GM19372 (cell line): ENCODE results near the gene TTN.
A peak's percentile ranks its signal among the peaks of the same experiment; 100 is the strongest.

Experiments used
- ATAC-seq: cut with Tn5 transposase; IDR thresholded peaks from one replicate; pipeline ENCODE4 v1.9.1; 2021; ENCODE audit warnings: mild to moderate bottlenecking, low read depth, moderate library complexity; ENCODE audit not compliant: unreplicated experiment

TTN gene

DNA sequence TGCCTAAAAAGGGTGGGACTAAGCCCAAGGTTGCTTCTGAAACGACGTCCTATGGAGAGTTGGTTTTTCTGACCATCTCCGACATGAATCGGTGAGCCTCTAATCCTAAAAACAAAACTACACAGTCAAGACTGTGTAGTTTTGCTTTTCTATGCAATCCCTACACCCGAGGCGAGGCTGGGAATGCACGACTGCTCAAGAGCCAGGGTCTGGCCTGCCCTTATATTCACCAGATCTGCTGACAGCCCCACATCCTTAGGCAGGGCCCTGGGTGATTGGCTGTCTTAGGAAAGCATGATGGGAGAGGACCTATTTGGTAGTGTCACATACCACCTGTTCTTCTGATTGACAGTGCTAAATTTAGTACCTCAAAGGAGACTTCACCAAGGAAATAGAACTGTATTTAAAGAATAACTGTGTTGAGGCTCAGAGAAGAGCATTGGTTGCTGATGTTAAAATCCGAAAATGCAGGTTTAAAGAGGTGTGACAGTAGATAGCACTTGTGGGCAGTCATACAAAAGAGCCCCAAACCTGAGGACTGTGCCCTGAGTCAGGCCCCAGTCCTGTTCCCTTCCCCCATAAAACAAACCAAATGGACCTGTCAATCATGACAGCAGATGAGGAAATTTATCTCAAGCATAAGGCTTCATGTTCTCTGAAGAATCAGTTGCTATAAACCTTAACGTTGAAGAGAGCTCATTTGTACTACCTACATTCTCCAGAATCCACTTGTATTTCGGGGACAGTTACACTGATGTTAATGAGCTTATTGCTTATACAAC is at the start of gene TTN:
Gene TTN, minus strand, starts transcription at position 197 of the 782 bp plus-strand sequence. CDS start 2,781 bp downstream, outside the sequence.
- ATAC-seq = no peak

- ATAC-seq = no peak
These were observed 47.9 kb upstream of the TTN start for GRCh38 chr2:178855151-178855550.

DNA sequence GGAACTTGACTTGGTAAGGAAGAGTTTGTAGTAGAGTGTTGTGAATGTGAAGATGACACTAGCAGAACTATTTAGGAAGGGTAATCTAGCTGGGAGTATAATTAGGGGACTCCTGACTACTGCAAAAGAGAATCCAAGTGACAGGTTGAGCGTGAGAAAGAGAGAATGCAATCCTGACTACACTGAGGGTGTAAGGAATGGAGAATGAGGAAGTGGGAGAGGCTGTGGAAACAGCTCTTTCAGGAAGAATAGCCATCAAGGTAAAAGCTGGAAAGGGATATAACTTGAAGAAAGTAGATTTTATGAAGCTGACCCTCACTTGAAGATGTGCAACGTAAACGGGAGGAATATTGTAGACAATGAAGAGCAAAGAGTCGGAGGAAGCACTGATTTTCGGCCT is 41.1 kb upstream of the TTN start:
- no peak for ATAC-seq

DNA sequence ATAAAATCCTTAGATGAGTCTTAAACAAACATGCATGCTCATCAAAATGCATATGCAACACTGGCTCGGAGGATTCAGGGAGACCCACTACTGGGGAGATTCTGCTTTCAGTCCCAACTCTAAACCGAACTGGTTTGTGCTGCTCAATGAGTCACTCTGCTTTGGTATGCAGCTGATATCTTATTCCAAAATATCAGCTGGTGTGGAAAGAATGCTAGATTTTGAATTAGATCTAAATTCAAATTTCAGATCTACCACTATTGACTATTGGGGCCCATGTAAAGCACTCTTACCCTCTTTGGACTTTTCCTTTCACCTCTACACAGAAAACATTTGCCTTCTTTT is 39.2 kb upstream of the TTN start:
- no peak for ATAC-seq

GRCh38 chr2:178845566-178846457 is 38.6 kb upstream of the TTN start:
- ATAC-seq = no peak

DNA sequence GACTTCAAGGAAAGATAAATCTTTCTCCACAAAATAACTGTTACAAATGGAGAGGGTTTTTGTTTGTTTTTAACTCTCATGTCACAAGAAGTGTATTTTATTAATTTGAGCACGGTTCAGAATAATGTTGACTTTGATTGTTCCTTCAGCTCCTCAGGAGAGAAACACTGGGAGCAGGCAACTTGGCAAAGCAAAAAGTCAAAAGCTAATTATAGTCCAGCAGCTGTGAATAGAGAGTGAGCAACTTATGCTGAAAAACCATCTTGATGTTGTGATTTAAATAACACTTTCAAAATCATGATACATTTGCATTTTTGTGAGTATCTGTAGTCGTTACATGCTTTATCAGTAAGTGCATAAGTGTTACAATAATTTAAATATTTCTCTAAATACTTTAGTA is 37.5 kb upstream of the TTN start:
- ATAC-seq = no peak

- ATAC-seq = no peak
These were observed 37.0 kb upstream of the TTN start for GRCh38 chr2:178844269-178844668.

DNA sequence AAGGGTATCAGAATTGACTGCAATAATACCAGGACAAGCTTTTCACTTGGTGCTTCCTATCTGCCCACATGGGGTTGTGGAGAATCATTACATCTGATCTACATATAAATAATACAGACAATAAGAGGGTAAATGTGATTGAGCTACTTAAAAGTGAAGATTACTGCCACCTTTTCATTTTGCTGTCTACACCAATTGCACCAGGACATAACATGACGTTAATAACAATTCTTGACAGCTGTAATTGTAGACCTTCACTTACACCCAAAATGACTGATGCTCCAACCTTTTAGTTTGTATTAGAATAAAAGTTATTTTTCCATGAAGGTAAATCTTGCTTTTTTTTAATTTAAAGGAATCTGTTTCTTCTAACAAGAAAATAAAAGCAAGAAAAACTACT is 36.5 kb upstream of the TTN start:
- no peak for ATAC-seq

GRCh38 chr2:178836807-178837206 is 29.6 kb upstream of the TTN start:
- ATAC-seq = no peak

DNA sequence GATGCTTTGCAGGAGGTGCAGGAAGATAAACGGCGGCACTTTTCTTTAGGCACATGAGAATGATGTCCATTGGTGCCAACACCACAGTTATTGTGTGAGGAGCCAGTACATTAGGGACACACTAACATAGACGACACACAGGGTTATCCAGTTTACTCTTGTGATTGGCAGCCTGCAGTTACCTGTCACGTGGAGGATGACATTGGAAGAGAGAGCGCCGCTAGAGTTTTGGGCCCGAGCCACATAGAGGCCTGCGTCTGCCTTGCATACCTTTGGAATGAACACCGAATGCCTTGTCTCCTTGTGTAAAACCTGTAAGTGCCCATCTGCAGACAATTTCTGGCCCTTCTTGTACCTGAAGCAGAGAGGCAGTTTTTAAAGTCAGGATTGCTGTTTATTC is 26.9 kb upstream of the TTN start:
- ATAC-seq = no peak

GRCh38 chr2:178833382-178833781 is 26.2 kb upstream of the TTN start:
- ATAC-seq = no peak

DNA sequence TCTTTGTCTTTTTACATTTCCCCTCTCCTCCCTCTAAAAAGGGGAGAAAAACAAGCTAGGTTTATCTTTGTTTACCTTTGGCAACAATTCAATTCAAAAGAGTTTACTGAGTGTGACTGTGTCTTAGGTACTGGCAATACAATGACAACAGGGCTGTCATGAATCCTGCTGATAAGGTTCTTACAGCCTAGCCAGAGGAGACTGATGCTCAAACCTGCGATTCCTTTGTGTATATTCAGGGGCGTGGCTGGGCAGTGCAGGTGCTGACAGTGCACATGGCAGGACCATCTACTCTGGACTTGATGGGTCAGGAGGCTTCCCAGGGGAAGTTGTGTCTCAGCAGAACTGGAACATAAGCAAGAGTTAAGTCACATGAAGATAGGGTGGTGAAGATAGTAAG is 23.2 kb upstream of the TTN start:
- ATAC-seq = no peak

- ATAC-seq = no peak
These were observed 22.8 kb upstream of the TTN start for GRCh38 chr2:178829981-178830380.

DNA sequence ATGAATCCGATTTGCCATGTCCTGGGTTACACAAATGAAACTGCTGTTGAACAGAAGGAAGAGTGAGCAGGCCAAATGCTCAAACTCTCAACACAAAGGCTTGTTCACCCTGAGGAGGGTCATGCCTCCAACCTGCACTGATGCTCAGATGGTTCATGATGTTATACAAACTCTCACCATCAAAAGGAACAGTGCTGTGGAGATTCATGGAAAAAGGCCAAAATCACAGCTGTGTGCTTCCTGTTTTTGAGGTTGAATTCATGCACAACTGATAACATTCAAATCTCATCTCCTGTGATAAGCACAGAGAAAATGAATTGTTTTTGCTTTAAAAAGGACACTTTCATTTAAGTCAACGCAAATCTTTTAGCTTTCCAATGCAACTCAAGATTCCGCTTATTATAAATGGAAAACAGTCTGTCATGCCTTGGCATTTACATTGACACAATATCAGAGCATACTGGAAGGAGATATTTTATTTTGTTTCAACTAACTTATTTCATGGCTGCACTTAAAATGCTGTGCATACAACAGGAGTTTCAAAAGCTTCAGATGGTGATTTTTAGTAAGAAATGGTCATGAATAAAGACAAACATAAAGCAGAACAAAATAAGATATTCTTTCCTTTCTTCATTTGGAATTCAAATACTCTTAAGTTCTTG is 22.2 kb upstream of the TTN start:
- ATAC-seq = no peak

DNA sequence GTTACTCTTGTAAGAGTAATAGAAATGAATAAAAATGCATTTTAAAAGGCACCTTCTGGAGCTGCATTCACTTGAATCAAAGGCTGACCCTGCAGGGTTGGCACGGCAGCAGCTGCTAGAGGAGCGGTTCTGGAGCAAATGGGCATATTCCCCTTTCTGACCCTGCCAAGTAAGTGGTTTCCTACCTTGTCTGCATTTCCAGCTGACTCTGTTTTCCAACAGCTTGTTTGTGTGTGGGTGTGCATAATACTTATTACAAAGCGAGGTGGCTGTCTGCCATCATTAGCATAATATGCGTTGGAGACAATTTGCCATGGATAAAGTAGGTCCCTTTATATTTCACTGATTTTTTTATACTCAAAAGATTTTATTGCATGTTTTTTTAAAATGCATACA is 21.3 kb upstream of the TTN start:
- no peak for ATAC-seq

- no peak for ATAC-seq
These were observed 20.7 kb upstream of the TTN start for GRCh38 chr2:178827739-178828485.

GRCh38 chr2:178827111-178827510 is 19.9 kb upstream of the TTN start:
- no peak for ATAC-seq

GRCh38 chr2:178825183-178825582 is 18.0 kb upstream of the TTN start:
- ATAC-seq = no peak

DNA sequence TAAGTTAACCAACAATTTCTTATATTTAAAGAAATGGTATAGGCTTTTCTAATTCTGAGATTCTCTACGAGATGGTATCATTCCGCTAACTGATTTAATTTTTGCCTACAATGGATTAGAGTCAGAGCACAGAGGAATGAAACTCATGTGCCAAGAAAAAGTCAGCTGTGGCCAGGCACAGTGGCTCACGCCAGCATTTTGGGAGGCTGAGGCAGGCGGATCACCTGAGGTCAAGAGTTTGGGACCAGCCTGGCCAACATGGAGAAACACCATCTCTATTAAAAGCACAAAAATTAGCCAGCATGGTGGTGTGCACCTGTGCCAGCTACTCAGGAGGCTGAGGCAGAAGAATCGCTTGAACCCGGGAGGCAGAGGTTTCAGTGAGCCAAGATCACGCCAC is 17.0 kb upstream of the TTN start:
- ATAC-seq = no peak

DNA sequence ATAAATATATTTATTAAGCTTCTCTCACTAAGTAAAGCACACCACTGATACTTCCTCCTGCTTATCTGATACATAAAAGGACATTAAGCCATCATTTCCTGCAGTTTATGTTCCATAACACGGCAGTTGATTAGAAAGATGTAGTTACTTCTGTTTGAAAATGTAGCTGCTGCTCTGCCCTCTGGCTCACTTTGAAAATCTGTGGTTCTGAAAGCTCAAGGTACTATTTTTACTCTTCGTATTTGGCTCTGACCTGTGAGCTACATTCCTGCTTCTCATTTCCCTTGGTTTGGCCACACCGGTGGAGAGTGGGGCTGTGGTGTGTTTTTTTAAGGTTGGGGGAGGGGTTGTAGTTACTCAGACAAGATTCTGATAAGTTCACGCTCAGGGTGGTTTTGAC is 12.8 kb upstream of the TTN start:
- ATAC-seq = peak; percentile 78
